ENCODE results near the gene PGP.
A peak's percentile ranks its signal among the peaks of the same experiment; 100 is the strongest.

Gene PGP

DNA sequence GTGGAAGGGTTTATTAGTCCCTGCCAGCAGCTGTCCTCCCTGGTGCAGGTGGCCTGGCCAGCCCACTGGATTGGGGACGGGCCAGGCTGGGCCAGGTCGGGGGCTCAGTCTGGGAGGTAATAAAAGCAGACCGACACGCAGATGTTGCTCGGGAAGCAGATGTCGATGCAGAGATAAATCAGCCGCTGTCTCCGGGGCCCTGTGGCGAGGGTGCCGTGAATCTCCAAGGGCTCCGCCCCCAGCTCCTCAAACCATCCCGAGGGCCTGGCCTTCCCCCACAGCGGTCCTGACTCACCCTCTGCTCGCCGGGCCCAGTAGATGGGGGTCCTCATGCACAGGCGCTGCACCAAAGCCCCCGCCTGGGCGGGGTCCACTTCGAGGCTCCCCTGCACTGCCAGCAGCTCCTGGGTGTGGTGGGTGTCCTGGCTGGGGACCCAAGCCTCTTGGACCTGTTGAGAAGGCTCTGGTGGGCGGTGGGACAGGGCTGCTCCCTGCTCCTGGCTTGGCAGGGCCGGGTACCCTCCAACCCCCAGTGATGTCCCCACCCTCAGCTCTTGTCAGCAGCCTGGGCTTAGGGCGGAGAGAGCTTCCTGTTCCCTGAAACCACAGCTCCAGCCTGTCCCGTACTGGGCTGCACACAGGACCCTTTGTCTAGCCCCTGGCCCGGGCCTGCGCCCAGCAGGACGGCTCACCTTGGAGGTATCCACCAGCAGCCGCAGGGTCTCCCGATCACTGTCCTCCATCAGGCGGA is 5.2 kb downstream of the PGP start:
- H3K4me3 ChIP-seq (ENCODE audit: control insufficient read depth, low read depth, low read length), result no peak overlapping the region
- TF ChIP-seq, protein P1, sequence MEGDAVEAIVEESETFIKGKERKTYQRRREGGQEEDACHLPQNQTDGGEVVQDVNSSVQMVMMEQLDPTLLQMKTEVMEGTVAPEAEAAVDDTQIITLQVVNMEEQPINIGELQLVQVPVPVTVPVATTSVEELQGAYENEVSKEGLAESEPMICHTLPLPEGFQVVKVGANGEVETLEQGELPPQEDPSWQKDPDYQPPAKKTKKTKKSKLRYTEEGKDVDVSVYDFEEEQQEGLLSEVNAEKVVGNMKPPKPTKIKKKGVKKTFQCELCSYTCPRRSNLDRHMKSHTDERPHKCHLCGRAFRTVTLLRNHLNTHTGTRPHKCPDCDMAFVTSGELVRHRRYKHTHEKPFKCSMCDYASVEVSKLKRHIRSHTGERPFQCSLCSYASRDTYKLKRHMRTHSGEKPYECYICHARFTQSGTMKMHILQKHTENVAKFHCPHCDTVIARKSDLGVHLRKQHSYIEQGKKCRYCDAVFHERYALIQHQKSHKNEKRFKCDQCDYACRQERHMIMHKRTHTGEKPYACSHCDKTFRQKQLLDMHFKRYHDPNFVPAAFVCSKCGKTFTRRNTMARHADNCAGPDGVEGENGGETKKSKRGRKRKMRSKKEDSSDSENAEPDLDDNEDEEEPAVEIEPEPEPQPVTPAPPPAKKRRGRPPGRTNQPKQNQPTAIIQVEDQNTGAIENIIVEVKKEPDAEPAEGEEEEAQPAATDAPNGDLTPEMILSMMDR (IDR thresholded peaks at IDR 0.05; ENCODE audit: control insufficient read depth, insufficient read depth, low read depth, low read length, missing control alignments), result no peak
- DNase-seq (ENCODE audit: low read depth), result no peak

DNA sequence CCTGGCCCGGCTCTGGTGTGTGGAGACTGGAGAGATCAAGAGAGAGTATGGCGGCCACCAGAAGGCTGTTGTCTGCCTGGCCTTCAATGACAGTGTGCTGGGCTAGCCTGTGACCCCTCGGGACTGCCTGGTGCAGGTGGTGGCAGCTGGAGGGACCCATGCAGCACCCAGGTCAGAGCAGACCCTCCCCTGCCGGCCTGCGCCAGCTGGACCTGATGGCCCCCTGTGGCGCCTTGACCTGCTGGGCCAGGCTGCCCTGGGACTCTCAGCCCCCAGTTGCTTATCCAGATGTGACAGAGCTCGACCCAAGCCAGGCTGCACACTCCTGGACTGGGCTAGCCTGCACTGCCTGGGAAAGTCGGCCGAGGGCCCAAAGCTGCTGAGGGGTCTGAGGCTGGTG is 5.9 kb downstream of the PGP start:
- TF ChIP-seq, protein P1 (IDR thresholded peaks at IDR 0.05; ENCODE audit: control insufficient read depth, insufficient read depth, low read depth, low read length, missing control alignments), result no peak
- no peak for DNase-seq (ENCODE audit: low read depth)

DNA sequence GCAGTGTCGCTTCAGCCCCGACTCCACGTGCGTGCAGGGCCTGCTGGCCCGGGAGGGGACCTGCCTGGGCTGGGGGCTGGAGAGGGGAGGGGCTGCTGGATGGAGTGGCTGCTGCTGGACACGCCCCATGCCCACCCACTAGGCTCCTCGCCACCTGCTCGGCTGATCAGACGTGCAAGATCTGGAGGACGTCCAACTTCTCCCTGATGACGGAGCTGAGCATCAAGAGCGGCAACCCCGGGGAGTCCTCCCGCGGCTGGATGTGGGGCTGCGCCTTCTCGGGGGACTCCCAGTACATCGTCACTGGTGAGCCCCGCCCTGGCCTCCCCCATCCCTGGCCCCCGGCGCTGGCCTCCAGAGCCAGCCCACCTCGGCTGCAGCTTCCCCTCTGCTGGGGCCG is 6.3 kb downstream of the PGP start:
- H3K4me3 ChIP-seq (ENCODE audit: control insufficient read depth, low read depth, low read length), result no peak overlapping the region
- TF ChIP-seq, protein P1 (IDR thresholded peaks at IDR 0.05; ENCODE audit: control insufficient read depth, insufficient read depth, low read depth, low read length, missing control alignments), result no peak
- DNase-seq (ENCODE audit: low read depth), result no peak

More for the DNA sequence above, 5.9 kb downstream of the PGP start:
- no peak overlapping the region for H3K4me3 ChIP-seq (ENCODE audit: control insufficient read depth, low read depth, low read length)

DNA sequence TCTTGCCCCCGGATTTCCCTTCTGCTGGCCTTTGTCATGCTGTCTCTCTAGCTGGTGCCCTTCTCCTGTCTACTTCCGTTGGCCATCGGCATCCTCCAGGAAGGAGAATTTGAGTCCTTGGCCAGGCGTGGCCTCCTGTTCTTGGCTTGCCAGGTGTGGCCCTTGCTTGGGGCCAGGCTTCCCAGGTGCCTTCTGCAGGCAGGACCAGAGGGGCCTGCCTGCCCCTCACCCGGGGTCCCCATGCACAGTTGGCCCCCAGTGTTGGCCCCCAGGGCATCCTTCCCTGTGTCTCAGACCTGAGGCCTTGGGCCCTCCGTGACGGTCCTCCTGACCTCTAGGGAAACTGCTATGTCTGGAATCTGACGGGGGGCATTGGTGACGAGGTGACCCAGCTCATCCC is 6.8 kb downstream of the PGP start:
- no peak for DNase-seq (ENCODE audit: low read depth)
- TF ChIP-seq, protein P1 (IDR thresholded peaks at IDR 0.05; ENCODE audit: control insufficient read depth, insufficient read depth, low read depth, low read length, missing control alignments), result no peak
- no peak overlapping the region for H3K4me3 ChIP-seq (ENCODE audit: control insufficient read depth, low read depth, low read length)

DNA sequence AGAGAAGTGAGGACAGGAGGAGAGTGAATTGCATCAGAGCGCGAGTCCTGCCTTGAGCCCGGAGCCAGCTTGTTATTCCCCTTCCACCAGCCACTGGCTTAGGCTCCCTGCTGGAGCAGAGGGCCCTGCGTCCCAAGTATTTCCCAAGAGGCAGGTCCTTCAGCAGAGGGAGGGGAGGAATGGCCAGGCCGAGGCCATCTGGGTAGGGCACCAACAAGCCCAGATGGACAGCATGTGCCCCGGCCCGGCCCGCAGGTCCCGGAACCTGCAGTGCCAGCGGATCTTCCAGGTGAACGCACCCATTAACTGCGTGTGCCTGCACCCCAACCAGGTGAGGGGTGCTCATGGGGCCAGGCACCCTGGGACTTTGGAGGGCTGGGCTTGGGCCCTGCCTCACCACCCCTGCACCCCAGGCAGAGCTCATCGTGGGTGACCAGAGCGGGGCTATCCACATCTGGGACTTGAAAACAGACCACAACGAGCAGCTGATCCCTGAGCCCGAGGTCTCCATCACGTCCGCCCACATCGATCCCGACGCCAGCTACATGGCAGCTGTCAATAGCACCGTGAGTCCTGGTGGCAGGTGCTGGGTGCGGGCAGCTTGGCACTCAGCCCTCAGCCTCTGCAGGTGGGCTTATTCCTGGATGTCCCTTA is 7.7 kb downstream of the PGP start:
- DNase-seq (ENCODE audit: low read depth), result no peak
- no peak overlapping the region for H3K4me3 ChIP-seq (ENCODE audit: control insufficient read depth, low read depth, low read length)

DNA sequence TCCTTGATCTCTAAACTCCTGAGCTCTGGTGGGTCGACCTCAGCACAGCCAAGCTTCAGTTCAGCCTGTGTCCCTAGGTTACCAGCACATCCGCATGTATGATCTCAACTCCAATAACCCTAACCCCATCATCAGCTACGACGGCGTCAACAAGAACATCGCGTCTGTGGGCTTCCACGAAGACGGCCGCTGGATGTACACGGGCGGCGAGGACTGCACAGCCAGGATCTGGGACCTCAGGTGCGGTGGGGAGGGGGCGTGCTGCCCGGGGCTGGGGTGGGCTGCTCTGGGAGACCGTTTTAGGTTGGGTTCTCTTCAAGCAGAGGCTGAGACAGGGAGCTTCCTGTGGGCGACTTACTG is 8.2 kb downstream of the PGP start:
- TF ChIP-seq, protein P1 (IDR thresholded peaks at IDR 0.05; ENCODE audit: control insufficient read depth, insufficient read depth, low read depth, low read length, missing control alignments), result no peak
- DNase-seq (ENCODE audit: low read depth), result no peak
- H3K4me3 ChIP-seq (ENCODE audit: control insufficient read depth, low read depth, low read length), result peak overlapping the region; percentile 76

More for the DNA sequence above, 7.7 kb downstream of the PGP start:
- TF ChIP-seq, protein P1 (IDR thresholded peaks at IDR 0.05; ENCODE audit: control insufficient read depth, insufficient read depth, low read depth, low read length, missing control alignments), result no peak

Data from AG09309 (cell line).